HEK293T (cell line): ENCODE measurements around the gene MDM2.

ENCODE experiments used
- ARNT ChIP-seq: fragments of 450-650 bp; IDR thresholded peaks from 2 replicates; pipeline ENCODE4 v1.6.1; 2017; ENCODE audit warnings: mild to moderate bottlenecking
- BHLHE40 ChIP-seq: fragments of 450-650 bp; IDR thresholded peaks from 2 replicates; pipeline ENCODE4 v1.6.1; 2016; ENCODE audit warnings: mild to moderate bottlenecking, moderate library complexity, borderline replicate concordance
- FOXK2 ChIP-seq: fragments of 450-650 bp; IDR thresholded peaks from 2 replicates; pipeline ENCODE4 v1.6.1; 2016; ENCODE audit warnings: mild to moderate bottlenecking
- NFRKB ChIP-seq: fragments of 450-650 bp; IDR thresholded peaks from 2 replicates; pipeline ENCODE4 v1.6.1; 2016; ENCODE audit warnings: mild to moderate bottlenecking, moderate library complexity

DNA sequence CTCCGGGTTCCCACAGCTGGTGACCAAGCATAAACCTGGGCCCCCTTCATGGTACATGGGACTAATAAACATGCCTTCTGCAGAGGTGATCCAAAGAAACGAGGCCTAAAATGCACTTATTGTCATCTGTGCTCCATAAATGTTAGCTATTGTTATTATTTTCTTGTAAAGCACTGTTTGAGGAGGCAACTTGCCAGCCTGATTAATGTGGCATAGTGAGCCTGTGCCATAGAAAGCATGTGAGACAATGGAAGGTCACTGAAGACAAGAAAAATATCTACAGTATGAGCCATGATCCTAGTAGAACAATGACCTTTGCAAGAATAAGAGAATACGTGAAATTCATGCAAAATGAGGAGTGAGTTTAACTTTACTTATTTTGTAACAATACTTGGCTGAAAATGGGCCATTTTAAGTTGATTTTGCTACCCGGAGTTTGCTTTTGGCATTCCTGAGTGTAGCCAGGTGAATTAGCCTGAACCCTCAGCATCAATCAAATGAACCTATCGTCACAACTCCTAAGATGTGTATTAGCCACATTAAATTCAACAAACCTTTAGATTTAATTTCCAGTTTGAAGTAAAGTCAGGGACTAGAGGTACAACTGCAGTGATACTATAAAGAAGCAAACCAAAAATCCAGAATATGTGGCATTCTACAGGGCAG is 72.8 kb downstream of the MDM2 start:
- no peak for TF ChIP-seq BHLHE40
- no peak for TF ChIP-seq NFRKB
- TF ChIP-seq FOXK2: no peak
- no peak for TF ChIP-seq ARNT
